ENCODE measurements around the gene TAS2R9. TPM values are rescaled to one million over a fixed set of nuclear protein-coding genes. Genes with fewer than 3 reads are reported as not detected.

Gene TAS2R9
- total and polyA plus RNA-seq, 2 of the 8 experiments (the other 6 are each of a cell fraction or from before 2014, with no cell fraction given): not detected

DNA sequence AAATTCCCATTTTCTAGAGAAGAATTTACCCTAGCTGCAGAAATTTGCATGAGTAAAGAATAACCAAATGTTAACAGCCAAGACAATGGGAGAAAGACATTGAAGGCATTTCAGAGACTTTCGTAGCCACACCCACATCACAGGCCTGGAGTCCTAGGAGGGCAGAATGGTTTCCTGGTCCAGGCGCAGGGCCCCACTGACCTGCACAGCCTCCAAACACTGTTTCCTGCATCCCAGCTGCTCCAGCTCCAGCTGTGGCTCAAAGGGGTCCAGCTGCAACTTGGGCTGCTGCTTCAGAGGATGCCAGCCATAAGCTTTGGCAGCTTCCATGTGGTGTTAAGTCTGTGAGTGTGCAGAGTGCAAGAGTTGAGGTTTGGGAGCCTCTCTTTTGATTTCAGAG, 45.8 kb upstream of the TAS2R9 start (continued):
- TF ChIP-seq, protein P1, sequence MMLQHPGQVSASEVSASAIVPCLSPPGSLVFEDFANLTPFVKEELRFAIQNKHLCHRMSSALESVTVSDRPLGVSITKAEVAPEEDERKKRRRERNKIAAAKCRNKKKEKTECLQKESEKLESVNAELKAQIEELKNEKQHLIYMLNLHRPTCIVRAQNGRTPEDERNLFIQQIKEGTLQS (IDR thresholded peaks at IDR 0.05; ENCODE audit: insufficient read depth, low read depth, low read length): no peak
- no peak for TF ChIP-seq RNF2 (IDR thresholded peaks at IDR 0.05; ENCODE audit: borderline replicate concordance, low read depth, low read length, missing control alignments, poor library complexity, severe bottlenecking)
